ENCODE measurements around the gene MEG3. TPM values are rescaled to one million over a fixed set of nuclear protein-coding genes. Genes with fewer than 3 reads are reported as not detected.

The MEG3 gene
- total and polyA plus RNA-seq, 9 of the 15 experiments (the other 6 are each of a cell fraction or from before 2014, with no cell fraction given), result 0.10 to 5.3 (median 1.0) TPM; not detected in 1

DNA sequence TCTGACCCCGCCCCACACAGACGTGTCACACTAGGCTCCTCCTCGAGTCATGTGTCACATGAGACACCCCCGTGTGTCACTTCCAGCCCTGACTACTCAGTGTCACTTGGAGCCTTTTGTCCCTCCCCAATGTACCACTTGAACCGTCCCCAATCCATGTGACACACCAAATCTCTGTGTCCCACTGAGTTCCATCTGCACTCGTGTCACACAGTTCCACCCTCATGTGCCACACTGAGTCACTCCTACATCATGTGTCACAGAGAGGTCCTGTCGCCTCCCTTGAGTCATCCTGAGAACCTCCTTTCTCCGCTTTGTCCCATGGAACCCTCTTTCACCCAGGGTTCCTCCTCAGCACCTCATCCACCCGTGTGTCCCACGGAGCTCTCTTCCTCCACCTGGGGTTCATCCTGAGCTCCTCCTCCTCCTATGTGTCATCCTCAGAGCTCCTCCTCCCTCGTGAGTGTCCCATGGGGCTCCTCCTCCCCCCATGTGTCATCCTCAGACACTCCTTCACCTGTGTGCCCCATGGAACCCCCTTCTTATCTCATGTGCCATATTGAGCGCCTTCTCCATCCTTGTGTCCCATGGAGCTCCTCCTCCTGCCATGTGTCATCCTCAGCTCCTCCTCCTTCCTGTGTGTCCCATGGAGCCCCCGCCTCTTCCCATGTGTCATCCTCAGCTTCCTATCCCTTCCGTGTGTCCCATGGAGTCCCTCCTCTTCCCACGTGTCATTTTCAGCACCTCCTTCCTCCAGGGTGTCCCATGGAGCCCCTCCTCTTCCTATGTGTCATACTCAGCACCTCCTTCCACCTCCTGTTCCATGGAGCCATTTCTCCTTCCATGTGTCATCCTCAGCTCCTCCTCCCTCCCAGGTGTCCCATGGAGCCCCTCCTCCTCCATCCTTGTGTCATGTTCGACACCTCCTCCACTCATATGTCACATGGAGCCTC is 45.6 kb downstream of the MEG3 start (continued):
- TF ChIP-seq, protein P1, sequence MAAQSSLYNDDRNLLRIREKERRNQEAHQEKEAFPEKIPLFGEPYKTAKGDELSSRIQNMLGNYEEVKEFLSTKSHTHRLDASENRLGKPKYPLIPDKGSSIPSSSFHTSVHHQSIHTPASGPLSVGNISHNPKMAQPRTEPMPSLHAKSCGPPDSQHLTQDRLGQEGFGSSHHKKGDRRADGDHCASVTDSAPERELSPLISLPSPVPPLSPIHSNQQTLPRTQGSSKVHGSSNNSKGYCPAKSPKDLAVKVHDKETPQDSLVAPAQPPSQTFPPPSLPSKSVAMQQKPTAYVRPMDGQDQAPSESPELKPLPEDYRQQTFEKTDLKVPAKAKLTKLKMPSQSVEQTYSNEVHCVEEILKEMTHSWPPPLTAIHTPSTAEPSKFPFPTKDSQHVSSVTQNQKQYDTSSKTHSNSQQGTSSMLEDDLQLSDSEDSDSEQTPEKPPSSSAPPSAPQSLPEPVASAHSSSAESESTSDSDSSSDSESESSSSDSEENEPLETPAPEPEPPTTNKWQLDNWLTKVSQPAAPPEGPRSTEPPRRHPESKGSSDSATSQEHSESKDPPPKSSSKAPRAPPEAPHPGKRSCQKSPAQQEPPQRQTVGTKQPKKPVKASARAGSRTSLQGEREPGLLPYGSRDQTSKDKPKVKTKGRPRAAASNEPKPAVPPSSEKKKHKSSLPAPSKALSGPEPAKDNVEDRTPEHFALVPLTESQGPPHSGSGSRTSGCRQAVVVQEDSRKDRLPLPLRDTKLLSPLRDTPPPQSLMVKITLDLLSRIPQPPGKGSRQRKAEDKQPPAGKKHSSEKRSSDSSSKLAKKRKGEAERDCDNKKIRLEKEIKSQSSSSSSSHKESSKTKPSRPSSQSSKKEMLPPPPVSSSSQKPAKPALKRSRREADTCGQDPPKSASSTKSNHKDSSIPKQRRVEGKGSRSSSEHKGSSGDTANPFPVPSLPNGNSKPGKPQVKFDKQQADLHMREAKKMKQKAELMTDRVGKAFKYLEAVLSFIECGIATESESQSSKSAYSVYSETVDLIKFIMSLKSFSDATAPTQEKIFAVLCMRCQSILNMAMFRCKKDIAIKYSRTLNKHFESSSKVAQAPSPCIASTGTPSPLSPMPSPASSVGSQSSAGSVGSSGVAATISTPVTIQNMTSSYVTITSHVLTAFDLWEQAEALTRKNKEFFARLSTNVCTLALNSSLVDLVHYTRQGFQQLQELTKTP (IDR thresholded peaks at IDR 0.05; ENCODE audit: low read depth in 1 of 2, partially characterized antibody in 2 of 2), result no peak
- no peak for TF ChIP-seq LEF1 (IDR thresholded peaks at IDR 0.05)
- no peak for TF ChIP-seq MAFG (tag; conservative IDR thresholded peaks at IDR 0.05)
- TF ChIP-seq TAL1 (IDR thresholded peaks at IDR 0.05), result peak; percentile 77
- TF ChIP-seq SOX6 (IDR thresholded peaks at IDR 0.05), result peak; percentile 57
- TF ChIP-seq, protein P2, sequence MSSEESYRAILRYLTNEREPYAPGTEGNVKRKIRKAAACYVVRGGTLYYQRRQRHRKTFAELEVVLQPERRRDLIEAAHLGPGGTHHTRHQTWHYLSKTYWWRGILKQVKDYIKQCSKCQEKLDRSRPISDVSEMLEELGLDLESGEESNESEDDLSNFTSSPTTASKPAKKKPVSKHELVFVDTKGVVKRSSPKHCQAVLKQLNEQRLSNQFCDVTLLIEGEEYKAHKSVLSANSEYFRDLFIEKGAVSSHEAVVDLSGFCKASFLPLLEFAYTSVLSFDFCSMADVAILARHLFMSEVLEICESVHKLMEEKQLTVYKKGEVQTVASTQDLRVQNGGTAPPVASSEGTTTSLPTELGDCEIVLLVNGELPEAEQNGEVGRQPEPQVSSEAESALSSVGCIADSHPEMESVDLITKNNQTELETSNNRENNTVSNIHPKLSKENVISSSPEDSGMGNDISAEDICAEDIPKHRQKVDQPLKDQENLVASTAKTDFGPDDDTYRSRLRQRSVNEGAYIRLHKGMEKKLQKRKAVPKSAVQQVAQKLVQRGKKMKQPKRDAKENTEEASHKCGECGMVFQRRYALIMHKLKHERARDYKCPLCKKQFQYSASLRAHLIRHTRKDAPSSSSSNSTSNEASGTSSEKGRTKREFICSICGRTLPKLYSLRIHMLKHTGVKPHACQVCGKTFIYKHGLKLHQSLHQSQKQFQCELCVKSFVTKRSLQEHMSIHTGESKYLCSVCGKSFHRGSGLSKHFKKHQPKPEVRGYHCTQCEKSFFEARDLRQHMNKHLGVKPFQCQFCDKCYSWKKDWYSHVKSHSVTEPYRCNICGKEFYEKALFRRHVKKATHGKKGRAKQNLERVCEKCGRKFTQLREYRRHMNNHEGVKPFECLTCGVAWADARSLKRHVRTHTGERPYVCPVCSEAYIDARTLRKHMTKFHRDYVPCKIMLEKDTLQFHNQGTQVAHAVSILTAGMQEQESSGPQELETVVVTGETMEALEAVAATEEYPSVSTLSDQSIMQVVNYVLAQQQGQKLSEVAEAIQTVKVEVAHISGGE (CRISPR knock-in tag; IDR thresholded peaks at IDR 0.05), result peak in 1 of 3 experiments; percentile 55; a peak in 1 of 6 replicates
- TF ChIP-seq ZBTB8A (IDR thresholded peaks at IDR 0.05; ENCODE audit: partially characterized antibody), result no peak
- TF ChIP-seq, protein P3, sequence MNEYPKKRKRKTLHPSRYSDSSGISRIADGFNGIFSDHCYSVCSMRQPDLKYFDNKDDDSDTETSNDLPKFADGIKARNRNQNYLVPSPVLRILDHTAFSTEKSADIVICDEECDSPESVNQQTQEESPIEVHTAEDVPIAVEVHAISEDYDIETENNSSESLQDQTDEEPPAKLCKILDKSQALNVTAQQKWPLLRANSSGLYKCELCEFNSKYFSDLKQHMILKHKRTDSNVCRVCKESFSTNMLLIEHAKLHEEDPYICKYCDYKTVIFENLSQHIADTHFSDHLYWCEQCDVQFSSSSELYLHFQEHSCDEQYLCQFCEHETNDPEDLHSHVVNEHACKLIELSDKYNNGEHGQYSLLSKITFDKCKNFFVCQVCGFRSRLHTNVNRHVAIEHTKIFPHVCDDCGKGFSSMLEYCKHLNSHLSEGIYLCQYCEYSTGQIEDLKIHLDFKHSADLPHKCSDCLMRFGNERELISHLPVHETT (CRISPR knock-in tag; conservative IDR thresholded peaks at IDR 0.05 in 1 of 2, IDR thresholded peaks at IDR 0.05 in 1 of 2), result no peak
- TF ChIP-seq ZEB2 (IDR thresholded peaks at IDR 0.05), result peak; percentile 93
- TF ChIP-seq FOS (IDR thresholded peaks at IDR 0.05; ENCODE audit: extremely low read depth, insufficient read length), result no peak
- TF ChIP-seq XRCC4 (IDR thresholded peaks at IDR 0.05; ENCODE audit: extremely low read depth, insufficient read depth, insufficient read length), result no peak
- TF ChIP-seq, protein P4, sequence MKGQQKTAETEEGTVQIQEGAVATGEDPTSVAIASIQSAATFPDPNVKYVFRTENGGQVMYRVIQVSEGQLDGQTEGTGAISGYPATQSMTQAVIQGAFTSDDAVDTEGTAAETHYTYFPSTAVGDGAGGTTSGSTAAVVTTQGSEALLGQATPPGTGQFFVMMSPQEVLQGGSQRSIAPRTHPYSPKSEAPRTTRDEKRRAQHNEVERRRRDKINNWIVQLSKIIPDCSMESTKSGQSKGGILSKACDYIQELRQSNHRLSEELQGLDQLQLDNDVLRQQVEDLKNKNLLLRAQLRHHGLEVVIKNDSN (CRISPR knock-in tag; IDR thresholded peaks at IDR 0.05), result peak; percentile 84
- no peak for TF ChIP-seq MCM5 (IDR thresholded peaks at IDR 0.05; ENCODE audit: low read depth)
- TF ChIP-seq, protein P5, sequence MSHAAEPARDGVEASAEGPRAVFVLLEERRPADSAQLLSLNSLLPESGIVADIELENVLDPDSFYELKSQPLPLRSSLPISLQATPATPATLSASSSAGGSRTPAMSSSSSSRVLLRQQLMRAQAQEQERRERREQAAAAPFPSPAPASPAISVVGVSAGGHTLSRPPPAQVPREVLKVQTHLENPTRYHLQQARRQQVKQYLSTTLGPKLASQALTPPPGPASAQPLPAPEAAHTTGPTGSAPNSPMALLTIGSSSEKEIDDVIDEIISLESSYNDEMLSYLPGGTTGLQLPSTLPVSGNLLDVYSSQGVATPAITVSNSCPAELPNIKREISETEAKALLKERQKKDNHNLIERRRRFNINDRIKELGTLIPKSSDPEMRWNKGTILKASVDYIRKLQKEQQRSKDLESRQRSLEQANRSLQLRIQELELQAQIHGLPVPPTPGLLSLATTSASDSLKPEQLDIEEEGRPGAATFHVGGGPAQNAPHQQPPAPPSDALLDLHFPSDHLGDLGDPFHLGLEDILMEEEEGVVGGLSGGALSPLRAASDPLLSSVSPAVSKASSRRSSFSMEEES (CRISPR knock-in tag; IDR thresholded peaks at IDR 0.05), result peak; percentile 7; the same call in 1 of the 2 replicates

Measured in K562 (cell line).